ENCODE data around the gene NRTN.

Gene NRTN

DNA sequence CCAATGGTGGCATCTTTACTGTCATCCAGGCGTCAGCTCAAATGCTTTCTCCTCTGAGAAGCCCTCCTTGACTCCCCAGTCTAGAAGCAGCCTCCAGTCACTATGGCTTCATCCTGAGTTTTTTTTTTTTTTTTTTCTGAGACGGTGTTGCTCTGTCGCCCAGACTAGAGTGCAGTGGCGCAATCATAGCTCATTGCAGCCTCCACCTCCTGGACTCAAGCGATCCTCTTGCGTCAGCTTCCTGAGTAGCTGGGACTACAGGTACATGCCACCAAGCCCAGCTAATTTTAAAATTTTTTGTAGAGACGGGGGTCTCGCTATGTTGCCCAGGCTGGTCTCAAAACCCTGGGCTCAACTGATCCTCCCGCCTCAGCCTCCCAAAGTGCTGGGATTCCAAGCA lies 4.2 kb downstream of the NRTN start:
- peak; percentile 37; the same call in 1 of the 2 replicates for TF ChIP-seq CEBPB (IDR thresholded peaks at IDR 0.05)
- TF ChIP-seq TAF1 (IDR thresholded peaks at IDR 0.05; ENCODE audit: low read depth), result no peak
- no peak for TF ChIP-seq YY1 (IDR thresholded peaks at IDR 0.05; ENCODE audit: low read depth)
- TF ChIP-seq RAD21 (IDR thresholded peaks at IDR 0.05; ENCODE audit: low read depth), result no peak
- TF ChIP-seq, protein P1, sequence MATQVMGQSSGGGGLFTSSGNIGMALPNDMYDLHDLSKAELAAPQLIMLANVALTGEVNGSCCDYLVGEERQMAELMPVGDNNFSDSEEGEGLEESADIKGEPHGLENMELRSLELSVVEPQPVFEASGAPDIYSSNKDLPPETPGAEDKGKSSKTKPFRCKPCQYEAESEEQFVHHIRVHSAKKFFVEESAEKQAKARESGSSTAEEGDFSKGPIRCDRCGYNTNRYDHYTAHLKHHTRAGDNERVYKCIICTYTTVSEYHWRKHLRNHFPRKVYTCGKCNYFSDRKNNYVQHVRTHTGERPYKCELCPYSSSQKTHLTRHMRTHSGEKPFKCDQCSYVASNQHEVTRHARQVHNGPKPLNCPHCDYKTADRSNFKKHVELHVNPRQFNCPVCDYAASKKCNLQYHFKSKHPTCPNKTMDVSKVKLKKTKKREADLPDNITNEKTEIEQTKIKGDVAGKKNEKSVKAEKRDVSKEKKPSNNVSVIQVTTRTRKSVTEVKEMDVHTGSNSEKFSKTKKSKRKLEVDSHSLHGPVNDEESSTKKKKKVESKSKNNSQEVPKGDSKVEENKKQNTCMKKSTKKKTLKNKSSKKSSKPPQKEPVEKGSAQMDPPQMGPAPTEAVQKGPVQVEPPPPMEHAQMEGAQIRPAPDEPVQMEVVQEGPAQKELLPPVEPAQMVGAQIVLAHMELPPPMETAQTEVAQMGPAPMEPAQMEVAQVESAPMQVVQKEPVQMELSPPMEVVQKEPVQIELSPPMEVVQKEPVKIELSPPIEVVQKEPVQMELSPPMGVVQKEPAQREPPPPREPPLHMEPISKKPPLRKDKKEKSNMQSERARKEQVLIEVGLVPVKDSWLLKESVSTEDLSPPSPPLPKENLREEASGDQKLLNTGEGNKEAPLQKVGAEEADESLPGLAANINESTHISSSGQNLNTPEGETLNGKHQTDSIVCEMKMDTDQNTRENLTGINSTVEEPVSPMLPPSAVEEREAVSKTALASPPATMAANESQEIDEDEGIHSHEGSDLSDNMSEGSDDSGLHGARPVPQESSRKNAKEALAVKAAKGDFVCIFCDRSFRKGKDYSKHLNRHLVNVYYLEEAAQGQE (IDR thresholded peaks at IDR 0.05; ENCODE audit: low read depth), result no peak
- TF ChIP-seq CREB1 (IDR thresholded peaks at IDR 0.05; ENCODE audit: low read depth), result no peak
- no peak for TF ChIP-seq ZBTB7A (IDR thresholded peaks at IDR 0.05; ENCODE audit: low read depth)

- no peak for TF ChIP-seq CEBPB (IDR thresholded peaks at IDR 0.05)
- TF ChIP-seq RAD21 (IDR thresholded peaks at IDR 0.05; ENCODE audit: low read depth), result no peak
- TF ChIP-seq FOXM1 (IDR thresholded peaks at IDR 0.05; ENCODE audit: borderline replicate concordance, low read depth), result no peak
- no peak for TF ChIP-seq TCF12 (IDR thresholded peaks at IDR 0.05; ENCODE audit: low read depth)
- TF ChIP-seq NFIC (IDR thresholded peaks at IDR 0.05), result no peak
- TF ChIP-seq CREB1 (IDR thresholded peaks at IDR 0.05; ENCODE audit: low read depth), result no peak
- TF ChIP-seq MAX (IDR thresholded peaks at IDR 0.05), result no peak
- no peak for TF ChIP-seq ZBTB7A (IDR thresholded peaks at IDR 0.05; ENCODE audit: low read depth)
These were observed 4.6 kb downstream of the NRTN start for GRCh38 chr19:5809469-5809868.

GRCh38 chr19:5811117-5811516 lies 6.2 kb downstream of the NRTN start:
- TF ChIP-seq EP300 (IDR thresholded peaks at IDR 0.05; ENCODE audit: borderline replicate concordance) (no peak), TEAD4 (IDR thresholded peaks at IDR 0.05) (no peak), RAD21 (IDR thresholded peaks at IDR 0.05; ENCODE audit: low read depth) (no peak)

- TF ChIP-seq EP300 (IDR thresholded peaks at IDR 0.05; ENCODE audit: borderline replicate concordance) (no peak), MAX (IDR thresholded peaks at IDR 0.05) (no peak), USF1 (IDR thresholded peaks at IDR 0.05) (no peak), EGR1 (IDR thresholded peaks at IDR 0.05) (no peak), ZBTB7A (IDR thresholded peaks at IDR 0.05; ENCODE audit: low read depth) (no peak), YY1 (IDR thresholded peaks at IDR 0.05; ENCODE audit: low read depth) (no peak), TEAD4 (IDR thresholded peaks at IDR 0.05) (no peak), TCF12 (IDR thresholded peaks at IDR 0.05; ENCODE audit: low read depth) (no peak), NFIC (IDR thresholded peaks at IDR 0.05) (no peak), CREB1 (IDR thresholded peaks at IDR 0.05; ENCODE audit: low read depth) (no peak), TAF1 (IDR thresholded peaks at IDR 0.05; ENCODE audit: low read depth) (no peak), RAD21 (IDR thresholded peaks at IDR 0.05; ENCODE audit: low read depth) (no peak)
- TF ChIP-seq, protein P1 (IDR thresholded peaks at IDR 0.05; ENCODE audit: low read depth), result no peak
These were observed 9.4 kb downstream of the NRTN start for GRCh38 chr19:5814123-5814851.

GRCh38 chr19:5814852-5815246 lies 10.0 kb downstream of the NRTN start:
- no peak for TF ChIP-seq TEAD4 (IDR thresholded peaks at IDR 0.05)
- no peak for TF ChIP-seq ZBTB7A (IDR thresholded peaks at IDR 0.05; ENCODE audit: low read depth)
- no peak for TF ChIP-seq NFIC (IDR thresholded peaks at IDR 0.05)
- no peak for TF ChIP-seq RAD21 (IDR thresholded peaks at IDR 0.05; ENCODE audit: low read depth)
- TF ChIP-seq, protein P1 (IDR thresholded peaks at IDR 0.05; ENCODE audit: low read depth), result no peak
- no peak for TF ChIP-seq TAF1 (IDR thresholded peaks at IDR 0.05; ENCODE audit: low read depth)
- TF ChIP-seq EP300 (IDR thresholded peaks at IDR 0.05; ENCODE audit: borderline replicate concordance), result no peak
- no peak for TF ChIP-seq CEBPB (IDR thresholded peaks at IDR 0.05)
- no peak for TF ChIP-seq YY1 (IDR thresholded peaks at IDR 0.05; ENCODE audit: low read depth)

All from Ishikawa (cell line).